Cardiac fibroblast (primary cell): ENCODE data around the gene FOXE3.

Source experiments
- DNase-seq, 2 donors: peaks; one replicate each; pipeline versions ENCODE4 v3.0.0 to v3.0.0-alpha.2; 2010; ENCODE audit warnings: low read depth in 2 of 2
- H3K4me3 ChIP-seq, 2 donors: replicated peaks in 1 of 2; 1 replicate in 1 of 2; 2 replicates in 1 of 2; pipeline ENCODE4 v1.5.1; 2011; ENCODE audit warnings: low read depth in 2 of 2, low read length in 2 of 2, mild to moderate bottlenecking in 2 of 2, moderate library complexity in 1 of 2
- CTCF ChIP-seq: IDR thresholded peaks from one replicate; pipeline ENCODE4 v1.5.1; 2011; ENCODE audit warnings: low read depth, mild to moderate bottlenecking, low read length, inconsistent platforms

Gene FOXE3

GRCh38 chr1:47459253-47459788, 43.2 kb downstream of the FOXE3 start:
- TF ChIP-seq CTCF: no peak
- H3K4me3 ChIP-seq: no peak overlapping the region
- DNase-seq: no peak

- no peak for TF ChIP-seq CTCF
- DNase-seq: no peak
- H3K4me3 ChIP-seq: no peak overlapping the region
Measured at GRCh38 chr1:47460040-47460439, 44.0 kb downstream of the FOXE3 start.

- TF ChIP-seq CTCF: no peak
- no peak overlapping the region for H3K4me3 ChIP-seq
- no peak for DNase-seq
Measured at GRCh38 chr1:47460456-47460855, 44.4 kb downstream of the FOXE3 start.

GRCh38 chr1:47465605-47466004, 49.5 kb downstream of the FOXE3 start:
- DNase-seq: no peak
- TF ChIP-seq CTCF: no peak
- no peak overlapping the region for H3K4me3 ChIP-seq
